GM21717 (cell line): ENCODE data around the gene UBR2.
A peak's percentile ranks its signal among the peaks of the same experiment; 100 is the strongest.
"Not testable (repeated sequence)": the region's sequence is repeated elsewhere in the genome, so short reads cannot be mapped to it uniquely, and the experiment has no call there.

Experiments
- ATAC-seq: cut with Tn5 transposase; IDR thresholded peaks from one replicate; pipeline ENCODE4 v1.9.1; 2021; ENCODE audit warnings: mild to moderate bottlenecking, moderate library complexity; ENCODE audit not compliant: unreplicated experiment

The UBR2 gene

DNA sequence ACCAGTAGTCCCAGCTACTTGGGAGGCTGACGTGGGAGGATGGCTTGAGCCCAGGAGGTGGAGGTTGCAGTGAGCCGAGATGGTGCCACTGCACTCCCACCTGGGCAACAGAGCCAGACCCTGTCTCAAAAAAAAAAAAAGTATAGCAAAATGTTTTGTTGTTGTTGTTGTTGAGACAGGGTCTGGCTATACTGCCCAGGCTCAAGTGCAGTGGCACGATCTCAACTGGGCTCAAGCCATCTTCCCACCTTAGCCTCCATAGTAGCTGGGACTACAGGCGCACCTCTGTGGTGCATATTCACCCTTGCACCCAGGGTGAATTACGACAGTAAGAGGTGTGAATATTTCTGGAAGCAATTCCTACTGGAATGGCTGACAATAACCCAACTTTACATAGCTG is 11.4 kb upstream of the UBR2 start:
- ATAC-seq: no peak

DNA sequence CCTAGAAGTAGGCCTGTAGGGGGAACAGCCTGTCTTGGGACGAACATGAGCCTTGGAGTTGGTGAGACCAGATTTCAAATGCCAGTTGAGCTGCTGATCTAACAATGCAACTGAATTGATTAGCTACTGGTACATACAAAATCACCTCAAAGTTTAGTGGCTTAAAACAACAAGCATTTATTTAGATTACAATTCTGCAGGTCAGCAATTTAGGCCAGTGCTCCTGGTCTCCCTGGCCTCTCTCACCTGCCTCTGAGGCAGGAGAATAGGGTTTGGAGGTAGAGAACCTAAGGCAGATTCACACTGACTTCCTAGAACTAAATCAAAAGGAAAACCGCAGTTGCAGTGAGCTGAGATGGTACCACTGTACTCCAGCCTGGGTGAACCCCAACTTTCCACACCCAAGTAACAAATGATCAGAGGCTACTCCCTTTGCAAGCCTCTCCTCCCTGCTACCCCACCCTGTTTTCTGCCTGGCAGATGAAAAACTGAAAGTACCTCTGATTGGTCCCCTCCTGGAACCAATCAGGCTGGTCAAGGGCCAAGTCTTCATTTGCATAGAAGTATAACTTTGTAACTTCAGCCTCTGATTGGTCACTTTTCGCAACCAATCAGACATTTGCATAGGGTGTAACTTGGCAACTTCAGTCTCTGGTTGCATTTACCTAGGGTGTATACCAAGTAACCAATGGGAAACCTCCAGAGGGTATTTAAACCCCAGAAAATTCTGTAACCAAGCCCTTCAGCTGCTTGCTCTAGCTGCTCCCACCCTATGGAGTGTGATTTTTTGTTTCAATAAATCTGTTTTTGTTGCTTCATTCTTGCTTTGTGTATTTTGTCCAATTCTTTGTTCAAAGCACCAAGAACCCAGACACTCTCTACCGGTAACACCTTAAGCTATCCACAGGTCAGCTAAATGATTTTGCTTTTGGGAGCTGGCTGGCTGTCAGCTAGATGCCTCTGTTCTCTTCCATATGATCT is 8.1 kb upstream of the UBR2 start:
- ATAC-seq: no peak

DNA sequence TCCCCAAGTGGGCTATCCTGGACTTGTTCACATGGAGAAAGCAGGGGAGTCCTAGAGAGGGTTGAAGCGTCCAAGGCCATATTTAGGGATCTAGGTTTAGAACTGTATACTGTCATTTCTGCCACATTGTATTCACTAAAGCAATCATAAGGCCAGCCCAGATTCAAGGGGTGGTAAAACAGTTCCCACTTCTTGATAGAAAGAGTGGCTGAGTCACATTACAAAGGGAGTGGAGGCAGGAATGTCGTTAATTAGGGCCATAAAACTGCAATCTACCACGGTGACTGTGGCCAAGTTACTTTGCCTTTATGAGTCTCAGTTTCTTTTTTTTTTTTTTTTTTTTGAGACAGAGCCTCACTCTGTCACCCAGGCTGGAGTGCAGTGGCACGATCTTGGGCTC is 7.4 kb upstream of the UBR2 start:
- ATAC-seq: no peak

DNA sequence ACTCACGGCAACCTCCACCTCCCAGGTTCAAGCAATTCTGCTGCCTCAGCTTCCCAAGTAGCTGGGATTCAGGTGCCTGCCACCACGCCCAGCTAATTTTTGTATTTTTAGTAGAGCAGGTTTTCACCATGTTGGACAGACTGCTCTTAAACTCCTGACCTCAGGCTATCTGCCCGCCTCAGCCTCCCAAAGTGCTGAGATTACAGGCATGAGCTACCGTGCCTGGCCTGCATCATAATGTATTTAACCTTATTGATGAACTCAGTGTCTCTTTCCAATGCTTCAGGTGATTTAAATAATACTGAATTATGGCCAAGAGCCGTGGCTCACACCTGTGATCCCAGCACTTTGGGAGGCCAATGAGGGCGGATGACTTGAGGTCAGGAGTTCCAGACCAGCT is 4.6 kb upstream of the UBR2 start:
- not testable (repeated sequence) for ATAC-seq

DNA sequence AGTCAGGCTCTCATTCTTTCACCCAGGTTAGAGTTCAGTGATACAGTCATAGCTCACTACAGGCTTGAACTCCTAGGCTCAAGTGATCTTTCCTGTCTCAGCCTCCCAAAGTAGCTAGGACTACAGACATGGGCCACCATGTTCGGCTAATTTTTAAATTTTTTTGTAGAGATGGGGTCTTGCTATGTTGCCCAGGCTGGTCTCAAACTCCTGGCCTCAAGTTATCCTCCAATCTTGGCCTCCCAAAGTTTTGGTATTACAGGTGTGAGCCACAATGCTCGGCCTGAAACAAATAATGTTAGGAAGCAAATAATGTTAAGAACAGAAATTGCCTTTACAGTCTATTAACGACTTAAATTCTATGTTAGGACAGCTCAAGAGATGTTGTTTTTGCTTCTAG is 1.8 kb upstream of the UBR2 start:
- no peak for ATAC-seq

DNA sequence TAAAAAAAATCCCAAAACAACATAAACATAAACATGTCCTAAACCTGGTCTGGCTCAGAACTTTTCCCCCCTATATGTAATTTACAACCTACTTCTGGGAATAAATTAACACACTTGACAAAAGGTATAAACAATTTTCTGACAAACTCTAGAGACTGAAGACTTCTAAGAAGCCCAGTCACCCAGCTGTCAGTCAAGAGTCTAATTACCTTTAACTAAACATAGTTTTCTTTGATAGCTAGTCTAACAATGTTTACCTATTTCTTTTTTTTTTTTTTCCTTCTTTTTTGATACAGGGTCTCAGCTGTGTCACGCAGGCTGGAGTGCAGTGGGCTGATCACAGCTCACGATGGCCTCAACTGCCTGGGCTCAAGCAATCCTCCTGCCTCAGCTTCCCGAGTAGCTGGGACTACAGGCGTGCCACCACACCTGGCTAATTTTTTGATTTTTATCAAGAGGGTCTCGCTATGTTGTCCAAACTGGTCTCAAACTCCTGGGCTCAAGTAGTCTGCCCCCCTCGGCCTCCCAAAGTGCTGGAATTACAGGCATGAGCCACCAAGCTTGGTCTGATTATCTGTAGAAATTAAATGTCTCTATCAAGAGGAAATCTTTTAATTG is 932 bp upstream of the UBR2 start:
- no peak for ATAC-seq

DNA sequence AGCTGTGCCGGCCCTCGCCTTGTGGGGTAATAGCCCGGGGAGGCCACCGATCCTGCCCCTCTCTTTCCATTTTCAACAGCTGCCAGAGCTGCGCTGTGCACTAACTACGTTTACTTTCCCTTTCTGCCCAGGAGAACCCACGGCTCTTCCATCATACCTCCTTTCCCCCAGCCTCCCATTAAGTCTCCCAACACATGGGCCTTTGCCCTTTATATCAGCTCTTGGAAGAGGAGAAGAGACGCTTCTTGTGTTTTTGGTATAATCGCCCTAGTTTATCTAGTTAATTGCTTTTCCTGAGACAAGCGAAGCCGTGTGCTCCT is 637 bp downstream of the UBR2 start:
- ATAC-seq: no peak

DNA sequence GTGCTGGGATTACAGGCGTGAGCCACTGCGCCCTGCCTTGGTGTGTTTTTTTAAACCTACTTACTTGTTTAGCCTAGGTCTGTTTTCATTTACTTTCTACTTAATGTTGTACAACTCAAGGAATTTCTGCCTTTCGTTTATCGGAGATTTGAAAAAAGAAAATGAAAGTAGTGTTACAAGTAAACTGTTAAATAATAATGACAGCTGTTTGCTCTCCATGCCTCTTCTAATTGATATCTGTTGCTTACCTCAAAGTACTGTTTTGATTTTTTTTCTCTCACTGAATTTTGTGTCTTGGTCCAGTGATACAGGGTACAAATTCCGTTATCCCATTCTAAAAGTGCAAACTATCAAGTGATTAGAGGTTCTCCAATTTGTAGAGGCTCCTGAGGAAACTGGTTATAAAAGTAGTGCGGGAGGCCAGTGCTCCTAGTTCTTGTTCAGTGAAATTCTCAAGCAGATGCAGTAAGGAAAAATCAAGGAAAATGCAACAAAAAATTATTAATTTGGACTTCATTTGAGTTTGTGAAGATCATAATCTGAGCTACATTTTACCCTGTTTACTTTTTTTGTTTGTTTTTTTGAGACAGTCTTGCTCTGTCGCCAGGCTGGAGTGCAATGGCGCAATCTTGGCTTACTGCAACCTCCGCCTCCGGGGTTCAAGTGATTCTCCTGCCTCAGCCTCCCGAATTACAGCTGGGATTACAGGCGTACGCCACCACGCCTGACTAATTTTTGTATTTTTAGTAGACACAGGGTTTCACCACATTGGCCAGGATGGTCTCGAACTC is 2.2 kb downstream of the UBR2 start:
- ATAC-seq: no peak

DNA sequence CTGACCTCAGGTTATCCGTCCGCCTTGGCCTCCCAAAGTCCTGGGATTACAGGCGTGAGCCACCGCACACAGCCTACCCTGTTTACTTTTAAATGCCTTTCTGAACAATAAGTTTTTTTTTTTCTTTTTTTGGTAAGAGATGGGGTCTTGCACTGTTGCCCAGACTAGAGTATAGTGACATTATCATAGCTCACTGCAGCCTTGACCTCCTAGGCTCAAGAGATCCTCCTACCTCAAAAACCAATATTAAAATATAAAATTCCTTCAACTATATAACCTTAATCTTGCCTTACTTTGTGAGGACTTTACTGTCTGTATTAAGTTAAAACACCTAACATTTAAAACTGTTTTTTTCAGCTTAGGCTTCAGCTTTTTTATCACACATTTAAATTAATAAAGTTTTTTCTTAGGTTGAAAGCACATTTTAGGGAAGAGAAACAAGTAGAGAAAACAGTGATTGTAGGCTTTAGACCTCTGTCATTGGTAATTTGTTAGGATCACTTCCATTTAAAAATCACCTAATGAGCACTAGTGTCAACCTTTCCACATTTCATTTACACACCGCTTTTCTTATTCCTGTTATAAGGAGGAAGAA is 2.9 kb downstream of the UBR2 start:
- ATAC-seq: no peak

DNA sequence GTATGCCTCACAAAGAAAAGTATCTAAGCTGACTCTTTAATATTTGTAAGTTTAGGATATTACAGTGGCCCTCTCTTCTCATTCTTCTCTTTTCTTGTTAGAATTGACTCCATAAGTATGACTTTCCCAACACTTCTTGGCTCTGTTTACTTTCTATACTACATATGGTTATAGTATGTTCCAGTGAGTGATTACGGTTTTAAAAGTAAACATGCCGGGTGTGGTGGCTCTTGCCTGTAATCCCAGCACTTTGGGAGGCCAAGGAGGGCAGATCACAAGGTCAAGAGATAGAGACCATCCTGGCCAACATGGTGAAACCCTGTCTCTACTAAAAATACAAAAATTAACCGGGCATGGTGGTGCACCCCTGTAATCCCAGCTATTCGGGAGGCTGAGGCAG is 3.4 kb downstream of the UBR2 start:
- ATAC-seq: not testable (repeated sequence)

DNA sequence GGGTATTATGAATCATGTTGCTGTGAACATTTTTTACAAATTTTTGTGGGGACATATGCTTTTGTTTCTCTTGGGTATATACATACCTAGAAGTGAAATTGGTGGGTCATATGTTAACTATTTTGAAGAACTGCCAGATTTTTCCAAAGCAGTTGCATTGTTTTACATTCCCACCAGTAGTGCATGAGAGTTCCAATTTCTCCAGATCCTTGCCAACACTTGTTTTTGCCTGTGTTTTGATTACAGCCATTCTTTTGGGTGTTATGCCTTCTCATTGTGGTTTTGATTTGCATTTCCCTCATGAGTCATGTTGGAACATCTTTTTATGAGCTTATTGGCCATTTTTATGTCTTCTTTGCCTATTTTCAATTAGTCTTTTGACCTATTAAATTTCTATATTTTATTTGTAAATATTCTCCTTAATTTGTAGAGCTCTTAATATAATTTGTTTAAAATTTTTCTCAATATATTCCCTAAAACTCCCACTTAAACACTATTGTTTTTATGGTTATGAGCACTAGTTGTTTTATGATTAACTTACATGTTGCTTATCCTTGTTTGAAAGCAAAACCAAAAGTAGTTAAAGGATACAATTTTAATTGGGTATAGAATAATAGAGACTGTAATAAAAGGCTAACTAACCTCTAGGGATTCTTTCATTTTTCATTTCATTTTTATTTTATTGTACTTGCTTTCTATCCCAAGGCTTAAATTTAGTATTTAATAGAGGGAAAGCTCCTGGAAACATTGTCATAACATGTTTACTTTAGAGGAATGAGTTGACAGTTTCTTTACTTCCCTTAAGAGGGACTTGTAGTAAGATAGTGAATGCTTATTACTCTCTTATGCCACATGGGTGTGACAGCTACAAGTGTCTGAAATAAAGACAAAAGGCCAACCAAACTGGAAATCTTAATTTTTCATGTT is 5.5 kb downstream of the UBR2 start:
- ATAC-seq: no peak

DNA sequence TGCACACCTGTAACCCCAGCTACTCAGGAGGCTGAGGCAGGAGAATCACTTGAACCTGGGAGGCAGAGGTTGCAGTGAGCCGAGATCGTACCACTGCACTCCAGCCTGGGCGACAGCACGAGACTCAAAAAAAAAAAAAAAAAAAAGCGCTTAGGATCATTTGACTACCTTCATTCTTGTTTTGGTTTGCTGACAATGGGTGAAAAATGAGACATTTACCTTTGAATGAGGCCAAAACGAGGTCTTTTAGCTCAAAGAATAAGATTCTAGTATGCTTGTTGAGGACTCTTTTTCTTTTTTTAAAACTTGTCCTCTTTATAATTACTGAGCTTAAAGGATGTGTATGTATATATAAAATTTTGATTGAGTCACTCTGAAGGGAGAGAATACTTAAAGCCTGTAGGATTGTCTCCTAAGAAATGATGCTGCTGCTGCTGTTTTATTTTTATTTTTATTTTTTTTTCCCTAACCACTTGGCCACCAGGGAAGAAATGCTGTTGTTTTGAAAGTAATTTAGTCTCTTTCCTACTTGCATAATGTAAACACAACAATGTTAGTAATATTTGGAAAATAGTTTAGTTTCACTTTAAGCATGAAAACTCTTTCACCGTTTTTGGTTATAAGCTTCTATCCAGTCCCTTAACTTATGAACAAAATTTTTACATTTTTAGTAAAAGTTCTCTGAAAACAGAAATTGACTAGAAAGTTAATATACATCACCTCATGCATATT is 7.9 kb downstream of the UBR2 start:
- peak; percentile 5 for ATAC-seq

DNA sequence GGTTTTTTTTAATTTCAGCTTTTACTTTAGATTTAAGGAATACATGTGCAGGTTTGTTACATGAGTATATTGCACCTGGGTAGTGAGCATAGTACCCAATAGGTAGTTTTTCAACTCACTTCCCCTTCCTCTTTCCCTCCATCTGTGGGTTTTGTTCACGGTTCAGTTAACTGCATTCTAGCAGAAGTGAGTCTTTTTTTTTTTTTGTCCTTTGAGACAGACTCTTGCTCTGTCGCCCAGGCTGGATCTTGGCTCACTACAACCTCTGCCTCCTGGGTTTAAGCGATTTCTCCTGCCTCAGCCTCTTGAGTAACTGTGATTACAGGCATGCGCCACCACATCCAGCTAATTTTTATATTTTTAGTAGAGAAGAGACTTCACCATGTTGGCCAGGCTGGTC is 8.7 kb downstream of the UBR2 start:
- peak; percentile 66 for ATAC-seq

DNA sequence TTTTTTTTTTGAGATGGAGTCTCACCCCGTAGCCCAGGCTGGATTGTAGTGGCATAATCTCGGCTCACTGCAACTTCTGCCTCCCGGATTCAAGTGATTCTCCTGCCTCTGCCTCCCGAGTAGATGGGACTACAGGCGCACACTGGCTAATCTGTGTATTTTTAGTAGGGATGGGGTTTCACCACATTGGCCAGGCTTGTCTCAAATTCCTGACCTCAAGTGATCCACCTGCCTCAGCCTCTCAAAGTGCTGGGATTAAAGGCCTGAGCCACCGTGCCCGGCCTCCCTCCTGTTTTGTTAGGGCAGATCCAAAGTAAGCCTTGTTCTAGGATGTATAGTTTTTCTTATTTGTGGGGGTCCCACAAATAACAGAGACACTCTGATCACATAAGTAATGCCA is 12.7 kb downstream of the UBR2 start:
- not testable (repeated sequence) for ATAC-seq

DNA sequence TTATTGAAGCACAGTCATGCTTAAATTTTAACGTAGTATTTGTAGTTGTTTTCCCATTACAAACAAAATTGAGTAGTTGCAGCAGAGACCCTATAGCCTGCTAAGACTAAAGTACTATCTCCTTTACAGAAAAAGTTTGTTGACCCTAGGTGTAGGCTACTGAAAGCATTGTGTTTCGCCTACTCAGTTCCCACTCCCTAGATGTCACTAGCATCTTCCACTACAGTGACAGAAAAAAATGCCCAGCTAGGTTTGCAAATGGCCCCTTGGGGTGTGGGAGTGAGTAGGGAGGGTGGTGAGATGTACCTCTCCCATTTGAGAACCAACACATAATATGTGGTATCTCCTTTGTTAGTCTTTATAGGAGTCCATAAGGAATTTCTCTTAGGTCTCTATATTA is 34.5 kb downstream of the UBR2 start:
- ATAC-seq: no peak

DNA sequence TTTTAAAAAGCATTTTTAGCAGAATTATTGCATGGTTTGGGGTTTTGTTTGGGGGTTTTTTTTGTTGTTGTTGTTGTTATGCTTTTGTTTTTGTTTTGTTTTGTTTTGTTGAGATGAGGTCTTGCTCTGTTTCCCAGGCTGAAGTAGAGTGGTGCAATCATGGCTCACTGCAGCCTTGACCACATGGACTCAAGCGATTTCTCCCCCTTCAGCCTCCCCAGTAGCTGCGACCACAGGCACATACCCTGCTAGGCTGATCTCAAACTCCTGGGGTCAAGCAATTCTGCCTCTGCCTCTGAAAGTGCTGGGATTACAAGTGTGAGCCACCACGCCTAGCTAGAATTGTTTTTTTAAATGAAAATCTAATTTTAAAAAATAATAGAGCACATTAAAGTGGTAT is 35.7 kb downstream of the UBR2 start:
- no peak for ATAC-seq

DNA sequence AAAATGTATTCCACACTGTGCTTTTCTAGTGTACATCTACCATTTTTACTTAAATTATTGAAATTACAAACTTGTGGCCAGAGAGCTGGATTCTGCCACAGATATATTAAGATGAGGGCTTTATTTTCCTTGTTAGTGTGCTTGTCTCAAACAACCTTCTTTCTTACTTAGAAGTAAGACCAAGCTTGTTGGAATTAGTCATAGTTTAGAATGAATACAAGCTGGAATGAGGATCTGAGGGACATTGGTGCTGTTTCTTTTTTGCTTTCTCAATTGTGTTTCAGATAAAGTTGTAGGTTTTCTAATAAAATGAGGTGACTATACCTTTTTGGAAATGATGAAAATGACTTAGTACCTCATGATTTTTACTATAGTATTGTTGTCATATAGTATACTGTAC is 40.3 kb downstream of the UBR2 start:
- ATAC-seq: no peak

DNA sequence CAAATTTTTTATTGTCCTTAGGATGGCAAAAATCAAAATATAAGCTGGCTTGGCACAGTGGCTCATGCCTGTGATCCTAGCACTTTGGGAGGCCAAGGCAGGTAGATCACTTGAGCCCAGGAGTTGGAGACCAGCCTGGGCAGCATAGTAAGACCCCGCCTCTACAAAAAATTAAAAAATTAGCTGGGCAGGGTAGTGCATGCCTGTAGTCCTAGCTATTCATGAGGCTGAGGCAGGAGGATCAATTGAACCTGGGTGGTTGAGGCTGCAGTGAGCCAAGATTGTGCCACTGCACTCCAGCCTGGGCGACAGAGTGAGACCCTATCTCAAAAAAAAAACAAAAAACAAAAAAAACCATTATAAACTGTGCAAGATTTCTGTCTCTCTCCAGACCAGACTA is 40.9 kb downstream of the UBR2 start:
- ATAC-seq: not testable (repeated sequence)

DNA sequence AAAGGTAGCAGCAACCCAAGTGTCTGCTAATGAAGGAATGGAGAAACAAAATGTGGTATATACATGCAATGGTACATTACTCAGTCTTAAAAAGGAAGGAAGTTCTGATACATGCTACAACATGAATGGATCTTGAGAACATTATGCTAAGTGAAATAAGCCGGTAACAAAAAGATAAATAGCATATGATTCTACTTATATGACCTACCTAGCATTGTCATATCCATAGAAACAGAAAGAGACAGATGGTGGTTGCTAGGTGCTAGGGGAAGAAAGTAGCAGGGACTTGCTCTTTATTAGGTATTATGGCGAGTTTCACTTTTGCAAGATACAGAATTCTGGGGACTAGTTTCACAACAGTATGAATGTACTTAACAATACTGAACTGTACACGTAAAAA is 46.6 kb downstream of the UBR2 start:
- no peak for ATAC-seq

DNA sequence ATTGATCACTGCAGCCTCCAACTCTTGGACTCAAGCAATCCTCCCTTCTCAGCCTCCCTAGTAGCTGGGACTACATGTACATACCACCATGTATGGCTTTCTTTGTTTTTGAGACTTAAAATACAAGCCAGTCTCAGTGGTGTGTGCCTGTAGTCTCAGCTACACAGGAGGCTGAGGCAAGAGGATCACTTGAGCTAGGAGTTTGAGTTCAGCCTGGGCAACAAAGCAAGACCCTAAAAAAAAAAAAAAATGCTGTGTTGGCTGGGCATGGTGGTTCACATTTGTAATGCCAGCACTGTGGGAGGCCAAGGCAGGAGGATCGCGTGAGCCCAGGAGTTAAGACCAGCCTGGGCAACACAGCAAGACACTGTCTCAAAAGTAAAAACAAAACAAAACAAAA is 51.7 kb downstream of the UBR2 start:
- ATAC-seq: no peak
